Stimulated activated naive CD8-positive, alpha-beta T cell treated with anti-CD3 and anti-CD28 coated beads, Interleukin-15, amount 100 ng/mL, for 72 hours (primary cell): ENCODE results near the gene KRT16.
A peak's percentile ranks its signal among the peaks of the same experiment; 100 is the strongest.
"Not testable (repeated sequence)": the region's sequence is repeated elsewhere in the genome, so short reads cannot be mapped to it uniquely, and the experiment has no call there.

ENCODE experiments used
- ATAC-seq: fragments of 150-1000 bp; cut with Tn5 transposase; 2 replicates; pipeline ENCODE4 v1.10.0; 2021; ENCODE audit warnings: mild to moderate bottlenecking, moderate library complexity
- DNase-seq, 2 donors: peaks; one replicate each; pipeline ENCODE4 v3.0.0; 2021 to 2022
- H3K27ac Mint-ChIP-seq, 2 donors: one replicate each; pipeline ENCODE4 v1.8.0; 2022; ENCODE audit warnings: mild to moderate bottlenecking in 2 of 2, mixed read lengths in 2 of 2, moderate library complexity in 2 of 2
- H3K27me3 Mint-ChIP-seq: one replicate; pipeline ENCODE4 v1.8.0; 2022; ENCODE audit warnings: mixed read lengths
- H3K4me1 Mint-ChIP-seq: one replicate; pipeline ENCODE4 v1.8.0; 2022; ENCODE audit warnings: mild to moderate bottlenecking, mixed read lengths
- H3K4me3 Mint-ChIP-seq, 2 donors: one replicate each; pipeline ENCODE4 v1.8.0; 2022; ENCODE audit warnings: mild to moderate bottlenecking in 2 of 2, mixed read lengths in 2 of 2, moderate library complexity in 1 of 2
- H3K9me3 Mint-ChIP-seq, 2 donors: one replicate each; pipeline ENCODE4 v1.8.0; 2022; ENCODE audit warnings: mixed read lengths in 2 of 2

Gene KRT16

DNA sequence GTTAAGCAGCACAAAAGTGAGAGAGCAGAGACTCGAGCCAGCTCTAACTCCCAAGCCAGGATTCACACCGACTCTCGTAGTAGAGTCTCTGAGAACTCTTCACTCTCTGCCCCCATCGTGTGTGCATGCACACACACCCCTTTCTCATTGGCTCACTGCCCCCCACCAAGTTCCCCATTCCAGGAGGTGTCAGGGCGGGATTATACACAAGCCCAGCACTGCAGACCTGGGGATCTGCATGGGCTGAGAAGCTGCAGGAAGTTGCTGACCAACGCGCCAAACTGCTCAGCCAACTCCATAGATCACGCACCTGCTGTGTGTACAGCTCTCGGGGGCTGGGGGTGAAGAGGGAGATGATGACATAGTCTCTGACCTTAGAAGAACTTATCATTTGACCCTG, 2.2 kb upstream of the KRT16 start:
- DNase-seq, ATAC-seq, H3K4me1 Mint-ChIP-seq, H3K4me3 Mint-ChIP-seq, H3K9me3 Mint-ChIP-seq: not testable (repeated sequence)
- H3K27ac Mint-ChIP-seq: peak overlapping the region in 1 of 2 donors; percentile 12
- peaks cover 29% of the 10 kb centered on the region for H3K27me3 Mint-ChIP-seq

DNA sequence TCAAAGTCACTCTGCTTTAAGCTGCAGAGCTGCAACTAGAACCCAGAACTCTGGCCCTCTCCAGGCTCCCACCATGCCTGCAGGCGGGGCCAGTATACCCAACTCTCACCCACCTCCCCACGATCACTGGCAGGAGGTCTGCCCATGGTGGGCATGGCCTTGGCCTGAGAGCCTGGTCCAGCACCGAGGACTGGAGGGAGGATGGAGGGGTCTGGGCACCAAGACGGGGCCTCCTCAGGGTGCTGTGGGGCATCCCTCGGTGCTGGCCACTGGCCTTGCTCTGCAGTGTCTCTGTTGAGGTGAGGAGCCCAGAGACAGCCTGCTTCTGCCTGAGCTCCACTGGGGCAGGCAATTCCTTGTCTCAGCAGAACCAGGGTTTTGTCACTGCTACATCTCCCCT, 1.5 kb upstream of the KRT16 start:
- Mint-ChIP-seq H3K27me3 (peaks cover 35% of the 10 kb centered on the region), H3K4me3 (no peak overlapping the region), H3K27ac (no peak overlapping the region), H3K9me3 (no peaks in the 10 kb centered on the region), H3K4me1 (no peaks in the 10 kb centered on the region)
- DNase-seq (no peak), ATAC-seq (no peak)

DNA sequence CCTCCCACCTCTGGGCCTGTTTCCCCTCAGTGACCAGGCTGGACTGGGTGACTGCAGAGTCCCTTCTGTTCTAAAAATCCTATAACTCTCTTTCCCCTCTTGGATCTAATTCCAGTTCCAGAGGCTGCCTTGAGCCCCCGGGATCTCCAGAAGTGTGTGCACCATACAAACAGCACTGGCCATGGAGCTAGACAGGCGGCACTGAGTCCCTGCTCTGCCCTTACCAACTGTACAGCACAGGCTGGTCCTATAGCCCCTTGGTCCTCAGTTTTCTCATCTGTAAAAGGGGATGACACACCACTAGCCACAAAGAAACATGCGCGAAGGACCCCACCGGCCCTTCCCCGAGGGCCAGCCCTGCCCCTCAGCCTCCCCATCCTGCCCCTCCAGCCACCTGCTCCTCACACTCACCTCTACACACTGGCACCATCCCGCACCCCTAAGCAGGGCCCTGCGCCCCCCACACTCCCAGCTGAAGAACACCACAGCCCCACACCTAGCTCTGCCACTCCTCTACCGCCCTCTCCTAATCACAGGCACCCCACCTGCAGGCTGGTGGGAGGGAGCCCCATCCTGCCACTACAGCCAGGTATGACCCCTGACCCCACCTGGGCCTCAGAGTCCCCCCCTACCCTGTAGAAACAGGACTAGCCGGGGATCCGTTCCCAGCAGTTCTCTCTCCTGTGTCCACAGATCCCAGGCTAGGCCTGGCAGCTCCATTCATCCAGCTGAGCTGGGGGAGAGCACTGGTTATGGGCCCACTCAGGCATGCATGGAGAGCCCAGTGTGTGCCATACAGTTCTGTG, 913 bp upstream of the KRT16 start:
- Mint-ChIP-seq H3K27me3 (peaks cover 41% of the 10 kb centered on the region), H3K9me3 (no peaks in the 10 kb centered on the region), H3K27ac (peak overlapping the region in 1 of 2 donors; percentile 75), H3K4me3 (no peak overlapping the region), H3K4me1 (no peaks in the 10 kb centered on the region)
- DNase-seq (no peak), ATAC-seq (peak; percentile 31)

DNA sequence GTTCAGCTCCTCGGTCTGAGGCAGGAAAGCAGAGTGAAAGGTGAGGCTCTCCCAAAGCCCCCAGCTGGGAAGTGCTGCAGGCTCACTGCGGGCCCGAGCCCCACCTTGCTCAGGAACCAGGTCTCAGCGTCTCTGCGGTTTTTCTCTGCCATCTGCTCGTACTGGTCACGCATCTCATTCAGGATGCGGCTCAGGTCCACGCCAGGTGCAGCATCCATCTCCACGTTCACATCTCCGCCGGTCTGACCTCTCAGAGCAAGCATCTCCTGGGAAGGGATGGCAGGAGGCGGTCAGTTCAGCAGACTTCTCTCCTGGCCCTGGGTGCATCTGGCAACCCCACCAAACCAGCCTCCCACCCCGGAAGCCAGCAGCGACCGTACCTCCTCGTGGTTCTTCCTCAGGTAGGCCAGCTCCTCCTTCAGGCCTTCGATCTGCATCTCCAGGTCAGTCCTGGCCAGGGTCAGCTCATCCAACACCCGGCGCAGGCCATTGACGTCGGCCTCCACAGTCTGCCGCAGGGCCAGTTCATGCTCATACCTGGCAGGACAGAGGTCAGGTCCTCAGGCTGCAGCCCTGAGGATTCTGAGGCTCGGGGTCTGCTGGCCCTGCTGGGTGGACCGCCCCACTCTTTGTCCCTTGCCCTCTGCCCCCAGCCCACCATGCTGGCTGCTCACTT, 1.5 kb downstream of the KRT16 start:
- peaks cover 12 to 19% of the 10 kb centered on the region in 2 donors for H3K9me3 Mint-ChIP-seq
- no peak overlapping the region for H3K27ac Mint-ChIP-seq
- DNase-seq: no peak
- no peak overlapping the region for H3K4me3 Mint-ChIP-seq
- H3K4me1 Mint-ChIP-seq: no peaks in the 10 kb centered on the region
- H3K27me3 Mint-ChIP-seq: peaks cover 57% of the 10 kb centered on the region
- ATAC-seq: no peak

DNA sequence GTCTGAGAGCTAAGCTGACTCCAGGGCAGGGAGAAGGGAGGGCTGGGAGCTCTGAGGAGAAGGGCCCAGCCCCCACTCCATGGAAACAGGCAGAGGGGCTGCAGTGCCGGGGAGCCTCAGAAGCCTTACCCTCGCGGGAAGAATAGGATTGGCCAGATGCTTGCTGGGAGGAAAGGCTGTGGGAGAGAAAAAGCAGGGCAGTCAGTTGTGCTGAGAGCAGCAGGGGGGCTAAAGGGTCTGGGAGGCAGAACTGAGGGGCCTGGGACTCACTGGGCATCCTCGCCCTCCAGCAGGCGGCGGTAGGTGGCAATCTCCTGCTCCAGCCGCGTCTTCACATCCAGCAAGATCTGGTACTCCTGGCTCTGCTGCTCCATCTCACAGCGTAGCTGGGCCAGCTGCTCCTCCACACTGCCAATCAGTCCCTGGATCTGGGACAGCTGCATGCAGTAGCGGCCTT, 2.5 kb downstream of the KRT16 start:
- H3K4me1 Mint-ChIP-seq, ATAC-seq, DNase-seq, H3K27ac Mint-ChIP-seq, H3K4me3 Mint-ChIP-seq: not testable (repeated sequence)
- H3K9me3 Mint-ChIP-seq: peaks cover 16 to 23% of the 10 kb centered on the region in 2 donors
- peaks cover 62% of the 10 kb centered on the region for H3K27me3 Mint-ChIP-seq

DNA sequence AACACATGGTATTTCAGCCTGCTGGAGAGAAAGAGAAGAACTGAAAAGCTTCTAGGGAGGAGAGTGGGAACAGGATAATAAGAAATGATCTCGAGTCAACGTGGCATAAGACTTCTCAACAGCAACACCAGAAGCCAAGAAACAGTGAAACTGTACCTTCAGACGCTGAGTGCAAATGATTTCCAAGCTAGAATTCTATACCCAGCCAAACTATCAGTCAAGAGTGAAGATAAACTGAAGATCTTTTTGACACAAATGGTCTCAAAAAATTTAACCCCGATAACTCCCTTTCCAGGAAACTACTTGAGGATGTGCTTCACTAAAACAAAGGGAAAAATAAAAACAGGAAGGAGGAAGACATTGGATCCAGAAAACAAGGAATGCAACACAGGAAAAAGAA, 5.6 kb downstream of the KRT16 start:
- not testable (repeated sequence) for H3K4me3 Mint-ChIP-seq, DNase-seq
- peaks cover 16 to 23% of the 10 kb centered on the region in 2 donors for H3K9me3 Mint-ChIP-seq

DNA sequence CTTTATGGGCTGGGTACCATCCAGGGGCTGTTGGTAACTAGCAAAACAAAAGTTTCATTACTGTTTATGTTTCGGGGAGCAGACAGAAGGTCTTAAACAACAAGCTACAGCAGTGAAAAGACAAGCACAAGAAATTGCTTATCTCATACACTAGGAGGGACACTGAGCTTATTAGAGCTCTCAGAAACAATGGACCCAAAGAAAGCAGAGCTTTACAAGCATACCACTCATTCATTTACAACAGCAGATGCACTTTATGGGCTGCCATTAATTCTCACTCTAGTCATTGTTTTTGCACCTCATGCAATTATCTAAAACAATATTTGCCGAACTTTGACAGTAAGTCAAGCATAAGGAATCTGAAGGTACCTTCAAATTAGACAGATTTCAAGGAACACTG, 10.0 kb downstream of the KRT16 start:
- DNase-seq (no peak), ATAC-seq (no peak)
- Mint-ChIP-seq H3K4me3 (no peak overlapping the region), H3K27ac (no peak overlapping the region), H3K9me3 (peaks cover 21 to 24% of the 10 kb centered on the region in 2 donors), H3K4me1 (no peaks in the 10 kb centered on the region), H3K27me3 (peaks cover 33% of the 10 kb centered on the region)

More for the DNA sequence above, 5.6 kb downstream of the KRT16 start:
- not testable (repeated sequence) for H3K4me1 Mint-ChIP-seq, H3K27ac Mint-ChIP-seq, ATAC-seq
- peaks cover 64% of the 10 kb centered on the region for H3K27me3 Mint-ChIP-seq

DNA sequence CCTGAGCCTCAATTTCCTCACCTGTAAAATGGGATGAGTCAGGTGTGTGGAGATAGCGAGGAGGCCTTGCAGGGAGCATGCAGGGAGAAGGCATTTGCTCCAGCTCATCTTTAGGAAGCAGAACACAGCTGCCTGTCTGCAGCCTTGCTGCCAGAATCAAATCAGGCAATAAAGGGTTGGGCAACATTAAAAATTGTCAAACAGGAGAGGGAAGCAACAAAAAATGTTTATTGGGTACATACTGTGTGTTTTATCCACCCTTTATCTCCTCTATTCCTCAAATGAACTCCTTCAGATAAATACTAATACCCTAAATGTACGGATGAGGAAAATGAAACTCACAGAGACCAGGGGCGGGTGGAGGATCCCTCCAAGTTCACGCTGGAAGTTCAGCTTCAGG, 12.2 kb downstream of the KRT16 start:
- Mint-ChIP-seq H3K4me3 (no peak overlapping the region), H3K27ac (no peak overlapping the region), H3K9me3 (peaks cover 8 to 9% of the 10 kb centered on the region in 2 donors), H3K27me3 (peaks cover 25% of the 10 kb centered on the region), H3K4me1 (no peaks in the 10 kb centered on the region)
- DNase-seq: no peak
- ATAC-seq: no peak

DNA sequence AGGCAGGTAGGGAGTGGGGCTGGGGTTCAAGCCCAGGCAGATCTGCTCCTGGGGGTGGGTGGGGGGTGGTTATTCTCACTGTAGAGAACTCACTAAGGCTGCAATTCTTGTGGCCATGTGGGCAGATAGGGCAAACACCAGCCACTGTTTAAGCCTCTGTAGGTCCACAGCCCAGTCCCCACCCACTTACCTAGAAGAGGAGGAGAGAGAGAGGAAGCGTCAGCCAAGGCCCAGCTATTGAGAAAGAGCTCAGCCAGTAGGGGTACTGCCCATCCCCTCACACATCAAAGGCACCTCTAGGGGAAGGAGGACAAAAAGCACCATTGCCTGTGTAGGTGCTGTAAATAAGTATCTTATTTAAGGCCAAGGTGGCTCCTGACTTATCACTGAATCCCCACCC, 12.9 kb downstream of the KRT16 start:
- Mint-ChIP-seq H3K4me3 (no peak overlapping the region), H3K27me3 (peaks cover 27% of the 10 kb centered on the region), H3K9me3 (peaks cover 8 to 9% of the 10 kb centered on the region in 2 donors), H3K4me1 (no peaks in the 10 kb centered on the region), H3K27ac (no peak overlapping the region)
- ATAC-seq (no peak), DNase-seq (no peak)

DNA sequence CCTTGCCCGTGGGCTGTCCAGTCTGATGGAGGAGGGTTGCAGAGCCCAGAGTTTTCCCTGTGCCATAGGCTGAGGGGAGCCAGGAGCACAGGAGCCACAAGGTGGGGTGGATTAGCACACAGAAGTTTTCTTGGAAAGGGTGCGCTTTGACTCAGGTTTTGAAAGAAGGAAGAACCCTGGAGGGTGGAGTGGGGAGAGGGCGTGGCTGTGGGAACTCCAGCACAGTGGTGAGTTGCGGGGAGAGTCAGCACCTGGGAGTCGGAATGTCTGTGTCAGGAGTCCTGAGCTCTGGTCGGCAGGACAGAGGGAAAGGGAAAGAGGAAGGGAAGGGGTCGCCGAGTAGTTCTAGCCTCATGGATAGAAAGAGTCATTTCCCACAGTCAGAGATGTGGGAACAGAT, 17.0 kb downstream of the KRT16 start:
- no peak for DNase-seq
- ATAC-seq: no peak
- Mint-ChIP-seq H3K27ac (peak overlapping the region in 1 of 2 donors; percentile 21), H3K4me1 (no peaks in the 10 kb centered on the region), H3K4me3 (no peak overlapping the region), H3K9me3 (peaks cover 8 to 9% of the 10 kb centered on the region in 2 donors), H3K27me3 (peaks cover 21% of the 10 kb centered on the region)

DNA sequence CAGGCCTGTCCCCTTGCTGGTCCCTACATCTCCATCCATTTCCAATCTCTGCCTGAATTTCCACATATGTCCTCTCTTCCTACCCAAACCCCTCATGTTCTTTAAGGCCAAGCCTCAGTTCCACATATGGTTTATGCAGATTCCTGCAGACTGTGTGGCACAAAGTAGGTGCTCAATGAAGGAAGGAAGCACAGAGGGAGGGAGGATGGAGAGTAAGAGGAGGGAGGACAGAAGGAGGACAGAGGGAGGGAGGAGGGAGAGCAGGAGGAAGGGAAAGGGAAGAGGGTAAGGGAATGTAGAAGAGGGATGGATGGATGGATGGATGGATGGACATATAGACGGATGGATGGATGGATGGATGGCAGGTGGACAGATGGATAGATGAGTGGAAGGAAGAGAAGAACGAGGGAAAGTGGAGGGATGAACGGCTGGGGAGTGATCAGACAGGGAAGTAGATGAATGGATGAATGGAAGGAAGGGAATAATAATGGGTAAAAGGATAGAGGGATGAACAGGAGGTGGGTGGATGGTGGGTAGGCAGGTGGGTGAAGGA, 18.1 kb downstream of the KRT16 start:
- Mint-ChIP-seq H3K27ac (peak overlapping the region in 1 of 2 donors; percentile 8), H3K4me3 (no peak overlapping the region), H3K9me3 (peaks cover 8 to 9% of the 10 kb centered on the region in 2 donors), H3K27me3 (peaks cover 22% of the 10 kb centered on the region), H3K4me1 (no peaks in the 10 kb centered on the region)
- no peak for DNase-seq
- ATAC-seq: no peak

DNA sequence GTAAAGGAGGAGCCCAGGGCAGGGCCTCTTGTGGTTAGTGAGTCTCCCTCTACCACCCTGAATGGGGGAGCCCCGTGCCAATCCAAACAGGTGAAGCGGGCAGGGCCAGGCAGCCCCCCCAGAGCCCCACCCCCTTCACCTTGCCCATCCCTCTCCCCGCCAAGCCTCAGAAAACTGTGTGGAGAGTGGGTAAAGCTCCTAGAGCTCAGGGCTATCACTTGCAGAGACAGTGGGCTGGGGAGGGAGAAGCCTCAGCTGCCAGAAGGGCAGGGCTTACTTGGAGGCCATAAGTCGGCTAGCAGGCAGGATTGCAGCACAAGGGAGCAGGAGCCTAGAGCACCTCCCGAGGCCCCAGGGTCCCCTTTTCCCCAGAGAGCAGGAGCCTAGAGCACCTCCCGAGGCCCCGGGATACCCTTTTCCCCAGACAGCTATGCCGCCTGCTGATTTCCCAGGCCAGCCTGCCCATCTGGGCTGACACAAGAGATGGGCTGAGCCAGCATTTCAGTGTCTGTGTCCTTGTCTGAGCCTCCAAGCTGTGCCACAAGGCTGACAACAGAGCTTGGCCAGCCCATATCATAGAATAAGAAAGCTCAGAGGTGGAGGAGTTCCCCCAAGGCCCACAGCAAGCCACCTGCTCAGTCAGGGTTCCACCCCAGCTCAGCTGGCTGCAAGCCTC, 19.1 kb downstream of the KRT16 start:
- no peak overlapping the region for H3K27ac Mint-ChIP-seq
- H3K4me1 Mint-ChIP-seq: no peaks in the 10 kb centered on the region
- peaks cover 3 to 8% of the 10 kb centered on the region in 2 donors for H3K9me3 Mint-ChIP-seq
- no peak overlapping the region for H3K4me3 Mint-ChIP-seq
- peaks cover 30% of the 10 kb centered on the region for H3K27me3 Mint-ChIP-seq
- no peak for DNase-seq
- no peak for ATAC-seq

DNA sequence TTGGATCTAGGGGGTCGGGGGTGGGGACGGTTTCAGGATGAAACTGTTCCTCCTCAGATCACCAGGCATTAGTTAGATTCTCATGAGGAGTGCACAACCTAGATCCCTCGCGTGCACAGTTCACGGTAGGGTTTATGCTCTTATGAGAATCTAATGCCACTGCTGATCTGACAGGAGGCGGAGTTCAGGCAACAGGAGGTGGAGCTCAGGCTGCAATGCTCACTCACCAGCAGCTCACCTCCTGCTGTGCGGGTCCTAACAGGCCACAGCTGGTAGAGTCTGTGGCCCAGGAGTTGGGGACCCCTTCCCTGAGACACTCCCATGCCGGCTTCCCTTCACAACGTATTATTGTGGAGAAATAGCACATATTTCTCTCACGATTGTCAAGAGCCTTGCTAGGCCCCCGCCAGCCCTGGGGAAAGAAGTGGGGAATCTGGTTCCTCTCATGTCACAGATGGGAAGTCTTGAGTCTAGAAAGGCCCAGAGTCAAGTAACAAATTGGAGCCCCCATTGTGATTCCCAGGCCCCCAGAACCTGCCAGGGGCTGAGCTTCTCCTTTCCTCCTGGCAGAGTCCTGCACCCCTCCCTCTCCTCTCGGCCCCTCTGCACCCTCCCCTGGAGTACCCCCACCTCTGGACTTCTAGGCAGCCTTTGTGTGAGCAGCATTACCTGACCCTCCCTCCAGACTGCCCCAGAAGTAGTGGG, 19.8 kb downstream of the KRT16 start:
- no peak overlapping the region for H3K27ac Mint-ChIP-seq
- no peak overlapping the region for H3K4me3 Mint-ChIP-seq
- peaks cover under 1 to 7% of the 10 kb centered on the region in 2 donors for H3K9me3 Mint-ChIP-seq
- no peaks in the 10 kb centered on the region for H3K4me1 Mint-ChIP-seq
- peaks cover 30% of the 10 kb centered on the region for H3K27me3 Mint-ChIP-seq
- ATAC-seq: no peak
- no peak for DNase-seq

DNA sequence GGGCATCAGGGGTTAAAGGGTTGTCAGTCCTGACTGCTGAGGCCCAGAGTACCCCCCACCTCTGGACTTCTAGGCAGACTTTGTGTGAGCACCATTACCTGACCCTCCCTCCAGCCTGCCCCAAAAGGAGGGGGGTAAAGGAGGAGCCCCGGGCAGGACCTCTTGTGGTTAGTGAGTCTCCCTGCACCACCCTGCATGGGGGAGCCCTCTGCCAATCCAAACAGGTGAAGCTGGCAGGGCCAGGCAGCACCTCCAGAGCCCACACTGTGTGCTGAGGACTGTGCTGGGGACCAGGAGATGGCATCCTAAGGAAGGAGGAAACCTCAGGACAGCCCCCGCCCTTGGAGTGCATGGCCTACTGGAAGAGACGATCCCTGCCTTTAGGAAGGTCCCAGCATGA, 23.3 kb downstream of the KRT16 start:
- Mint-ChIP-seq H3K9me3 (no peaks in the 10 kb centered on the region), H3K4me3 (no peak overlapping the region), H3K27me3 (peaks cover 18% of the 10 kb centered on the region), H3K27ac (peak overlapping the region in 1 of 2 donors; percentile 78), H3K4me1 (no peaks in the 10 kb centered on the region)
- DNase-seq: no peak
- no peak for ATAC-seq
